ENCODE data around the gene VAC14. TPM values are rescaled to one million over a fixed set of nuclear protein-coding genes. Genes with fewer than 3 reads are reported as not detected.
"Not testable (repeated sequence)": the region's sequence is repeated elsewhere in the genome, so short reads cannot be mapped to it uniquely, and the experiment has no call there.

Gene VAC14
- total RNA-seq, 1 donor from 2014 or later = 18.4 TPM

GRCh38 chr16:70646260-70647241, 154.4 kb downstream of the VAC14 start, which contains the start of gene IL34:
TSS of gene IL34 (plus strand) at chr16:70646559. CDS start at chr16:70646948, 389 bp downstream.
- no peaks in the 10 kb centered on the region for H3K36me3 ChIP-seq (ENCODE audit: control insufficient read depth, insufficient read depth, low read length)
- H3K4me3 ChIP-seq (ENCODE audit: low read depth, low read length) = no peak within 1 kb of the TSS
- DNase-seq (ENCODE audit: low read depth) = no peak
- TF ChIP-seq CTCF (IDR thresholded peaks at IDR 0.05; ENCODE audit: insufficient read depth, low read length, severe bottlenecking) = no peak
- H3K27me3 ChIP-seq (ENCODE audit: control insufficient read depth, insufficient read depth, low read length) = no peaks in the 10 kb centered on the region
- FAIRE-seq = no peak

GRCh38 chr16:70644763-70645597, 156.0 kb downstream of the VAC14 start:
- DNase-seq (ENCODE audit: low read depth) (no peak), FAIRE-seq (no peak)
- TF ChIP-seq CTCF (IDR thresholded peaks at IDR 0.05; ENCODE audit: insufficient read depth, low read length, severe bottlenecking) = no peak
- Histone ChIP-seq H3K4me3 (ENCODE audit: low read depth, low read length) (no peak overlapping the region), H3K36me3 (ENCODE audit: control insufficient read depth, insufficient read depth, low read length) (no peaks in the 10 kb centered on the region), H3K27me3 (ENCODE audit: control insufficient read depth, insufficient read depth, low read length) (no peaks in the 10 kb centered on the region)

- H3K4me3 ChIP-seq (ENCODE audit: low read depth, low read length); FAIRE-seq; DNase-seq (ENCODE audit: low read depth); H3K27me3 ChIP-seq (ENCODE audit: control insufficient read depth, insufficient read depth, low read length); H3K36me3 ChIP-seq (ENCODE audit: control insufficient read depth, insufficient read depth, low read length): not testable (repeated sequence)
Observed at GRCh38 chr16:70643264-70643663, 157.7 kb downstream of the VAC14 start.

GRCh38 chr16:70642633-70643032, 158.3 kb downstream of the VAC14 start:
- DNase-seq (ENCODE audit: low read depth) = no peak
- TF ChIP-seq CTCF (IDR thresholded peaks at IDR 0.05; ENCODE audit: insufficient read depth, low read length, severe bottlenecking) = no peak
- Histone ChIP-seq H3K36me3 (ENCODE audit: control insufficient read depth, insufficient read depth, low read length) (no peaks in the 10 kb centered on the region), H3K27me3 (ENCODE audit: control insufficient read depth, insufficient read depth, low read length) (no peaks in the 10 kb centered on the region), H3K4me3 (ENCODE audit: low read depth, low read length) (no peak overlapping the region)
- no peak for FAIRE-seq

GRCh38 chr16:70638814-70639792, 161.9 kb downstream of the VAC14 start:
- Histone ChIP-seq H3K27me3 (ENCODE audit: control insufficient read depth, insufficient read depth, low read length) (no peaks in the 10 kb centered on the region), H3K36me3 (ENCODE audit: control insufficient read depth, insufficient read depth, low read length) (no peaks in the 10 kb centered on the region), H3K4me3 (ENCODE audit: low read depth, low read length) (no peak overlapping the region)
- FAIRE-seq = no peak
- no peak for TF ChIP-seq CTCF (IDR thresholded peaks at IDR 0.05; ENCODE audit: insufficient read depth, low read length, severe bottlenecking)
- peak; percentile 20 for DNase-seq (ENCODE audit: low read depth)

Other genes with a start within 250 kb of the VAC14 start
- 0.26 and 2.0 TPM in 2 replicates for gene IL34, start 154.6 kb downstream of the VAC14 start, total RNA-seq
- gene MTSS2, start 115.1 kb downstream of the VAC14 start, total RNA-seq = 20.0 and 42.6 TPM in 2 replicates